ENCODE measurements around the gene GAGE2A.
"Not testable (repeated sequence)": the region's sequence is repeated elsewhere in the genome, so short reads cannot be mapped to it uniquely, and the experiment has no call there.

DNA sequence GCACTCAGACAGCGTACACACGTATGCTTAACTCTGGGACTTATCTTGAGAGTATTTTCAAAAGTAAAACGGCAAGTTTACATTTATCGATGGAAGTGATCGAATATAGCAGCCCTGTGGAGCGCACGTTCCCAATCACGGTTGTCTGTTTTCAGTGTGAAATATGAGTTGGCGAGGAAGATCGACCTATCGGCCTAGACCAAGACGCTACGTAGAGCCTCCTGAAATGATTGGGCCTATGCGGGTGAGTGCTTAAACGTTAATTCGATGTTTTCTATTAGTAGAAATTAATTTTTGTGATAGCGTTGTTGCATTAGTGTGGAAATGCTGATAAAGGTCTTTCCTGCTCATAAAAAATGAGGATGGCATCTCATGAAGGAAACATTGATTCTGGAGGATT is 1.2 kb downstream of the GAGE2A start:
- not testable (repeated sequence) for TF ChIP-seq POLR2A (IDR thresholded peaks at IDR 0.05)
- TF ChIP-seq, protein P1, sequence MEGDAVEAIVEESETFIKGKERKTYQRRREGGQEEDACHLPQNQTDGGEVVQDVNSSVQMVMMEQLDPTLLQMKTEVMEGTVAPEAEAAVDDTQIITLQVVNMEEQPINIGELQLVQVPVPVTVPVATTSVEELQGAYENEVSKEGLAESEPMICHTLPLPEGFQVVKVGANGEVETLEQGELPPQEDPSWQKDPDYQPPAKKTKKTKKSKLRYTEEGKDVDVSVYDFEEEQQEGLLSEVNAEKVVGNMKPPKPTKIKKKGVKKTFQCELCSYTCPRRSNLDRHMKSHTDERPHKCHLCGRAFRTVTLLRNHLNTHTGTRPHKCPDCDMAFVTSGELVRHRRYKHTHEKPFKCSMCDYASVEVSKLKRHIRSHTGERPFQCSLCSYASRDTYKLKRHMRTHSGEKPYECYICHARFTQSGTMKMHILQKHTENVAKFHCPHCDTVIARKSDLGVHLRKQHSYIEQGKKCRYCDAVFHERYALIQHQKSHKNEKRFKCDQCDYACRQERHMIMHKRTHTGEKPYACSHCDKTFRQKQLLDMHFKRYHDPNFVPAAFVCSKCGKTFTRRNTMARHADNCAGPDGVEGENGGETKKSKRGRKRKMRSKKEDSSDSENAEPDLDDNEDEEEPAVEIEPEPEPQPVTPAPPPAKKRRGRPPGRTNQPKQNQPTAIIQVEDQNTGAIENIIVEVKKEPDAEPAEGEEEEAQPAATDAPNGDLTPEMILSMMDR (IDR thresholded peaks at IDR 0.05): not testable (repeated sequence)

All from testis (tissue), 2 donors.